ENCODE measurements around the gene VWA2. TPM values are rescaled to one million over a fixed set of nuclear protein-coding genes. Genes with fewer than 3 reads are reported as not detected.

The VWA2 gene
- total RNA-seq, 4 donors from 2014 or later: 2.9 to 5.7 (median 4.9) TPM

DNA sequence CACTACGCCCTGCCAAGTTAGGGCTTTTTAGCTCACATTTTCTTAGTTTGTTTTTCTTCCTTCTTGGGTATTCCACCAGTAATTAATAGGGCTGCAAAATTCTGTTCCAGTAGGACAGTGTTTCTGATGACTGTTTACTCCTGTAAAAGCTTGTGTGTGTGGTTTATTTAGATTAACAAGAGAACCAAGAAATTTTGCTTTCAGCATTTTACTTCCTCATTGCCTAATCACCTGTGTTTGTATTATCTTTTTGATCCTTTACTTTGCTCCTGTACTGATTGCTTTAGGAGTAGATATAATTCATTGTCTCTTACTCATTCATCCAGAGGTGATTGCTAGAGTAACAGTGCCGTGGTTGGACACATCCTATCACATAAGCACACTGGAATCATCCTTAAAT, 32.2 kb upstream of the VWA2 start:
- Histone ChIP-seq H3K27ac (no peak overlapping the region), H3K4me3 (no peak overlapping the region), H3K27me3 (no peaks in the 10 kb centered on the region), H3K4me1 (no peaks in the 10 kb centered on the region), H3K36me3 (no peaks in the 10 kb centered on the region), H3K9me3 (no peaks in the 10 kb centered on the region)
- no peak for DNase-seq
- TF ChIP-seq, protein P1, sequence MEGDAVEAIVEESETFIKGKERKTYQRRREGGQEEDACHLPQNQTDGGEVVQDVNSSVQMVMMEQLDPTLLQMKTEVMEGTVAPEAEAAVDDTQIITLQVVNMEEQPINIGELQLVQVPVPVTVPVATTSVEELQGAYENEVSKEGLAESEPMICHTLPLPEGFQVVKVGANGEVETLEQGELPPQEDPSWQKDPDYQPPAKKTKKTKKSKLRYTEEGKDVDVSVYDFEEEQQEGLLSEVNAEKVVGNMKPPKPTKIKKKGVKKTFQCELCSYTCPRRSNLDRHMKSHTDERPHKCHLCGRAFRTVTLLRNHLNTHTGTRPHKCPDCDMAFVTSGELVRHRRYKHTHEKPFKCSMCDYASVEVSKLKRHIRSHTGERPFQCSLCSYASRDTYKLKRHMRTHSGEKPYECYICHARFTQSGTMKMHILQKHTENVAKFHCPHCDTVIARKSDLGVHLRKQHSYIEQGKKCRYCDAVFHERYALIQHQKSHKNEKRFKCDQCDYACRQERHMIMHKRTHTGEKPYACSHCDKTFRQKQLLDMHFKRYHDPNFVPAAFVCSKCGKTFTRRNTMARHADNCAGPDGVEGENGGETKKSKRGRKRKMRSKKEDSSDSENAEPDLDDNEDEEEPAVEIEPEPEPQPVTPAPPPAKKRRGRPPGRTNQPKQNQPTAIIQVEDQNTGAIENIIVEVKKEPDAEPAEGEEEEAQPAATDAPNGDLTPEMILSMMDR (IDR thresholded peaks at IDR 0.05): no peak
- no peak for TF ChIP-seq POLR2A (IDR thresholded peaks at IDR 0.05)
- intact Hi-C loops (cut with DNase I): no loop called here
- 60 to 67% methylated on average over 2 of the region's 2 CpGs for WGBS, 2 donors

DNA sequence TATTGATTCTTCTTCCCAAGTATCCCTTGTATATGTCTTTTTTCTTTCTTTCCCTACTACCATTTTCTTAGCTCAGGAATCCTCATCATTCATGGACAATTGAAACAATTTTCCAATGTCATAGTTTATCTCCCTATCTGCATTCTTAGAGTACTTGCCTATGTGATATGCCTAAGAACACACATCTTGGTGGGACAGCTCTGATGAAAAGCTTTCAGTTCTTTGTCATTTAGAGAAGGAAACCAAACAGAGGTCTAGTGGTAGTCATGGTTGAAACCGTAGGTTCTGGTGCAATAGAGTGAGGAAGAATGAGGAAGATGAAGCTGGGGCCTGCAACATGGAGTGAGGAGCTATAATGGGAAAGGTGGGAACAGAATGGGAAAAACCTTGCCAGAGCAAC, 31.7 kb upstream of the VWA2 start:
- TF ChIP-seq, protein P1 (IDR thresholded peaks at IDR 0.05): no peak
- TF ChIP-seq POLR2A (IDR thresholded peaks at IDR 0.05): no peak
- Histone ChIP-seq H3K36me3 (no peaks in the 10 kb centered on the region), H3K4me3 (no peak overlapping the region), H3K9me3 (no peaks in the 10 kb centered on the region), H3K4me1 (no peaks in the 10 kb centered on the region), H3K27ac (no peak overlapping the region), H3K27me3 (no peaks in the 10 kb centered on the region)
- intact Hi-C loops (cut with DNase I): no loop called here
- WGBS, 2 donors: 60 to 80% methylated on average over 1 of the region's 1 CpG
- no peak for DNase-seq

DNA sequence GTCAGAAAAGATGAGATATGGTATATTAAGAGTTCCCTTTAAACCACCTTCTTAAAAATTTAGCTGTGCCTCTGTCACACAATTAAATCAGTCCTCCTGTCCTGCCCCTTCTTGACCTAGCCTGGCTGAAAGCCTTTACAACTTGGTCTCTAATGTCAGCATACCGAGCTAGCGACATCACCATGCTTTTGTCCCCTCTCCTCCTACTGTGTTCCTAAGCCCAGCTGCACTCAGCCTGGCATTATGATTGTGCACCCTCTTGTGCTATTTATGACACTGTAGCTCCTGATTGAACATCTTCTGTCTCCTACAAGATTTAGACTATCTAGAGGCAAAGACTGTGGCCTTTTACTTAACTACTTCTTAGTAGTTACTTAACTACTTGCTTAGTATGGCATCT, 30.7 kb upstream of the VWA2 start:
- no peak overlapping the region for H3K27ac ChIP-seq
- DNase-seq: no peak
- TF ChIP-seq, protein P1 (IDR thresholded peaks at IDR 0.05): no peak
- TF ChIP-seq POLR2A (IDR thresholded peaks at IDR 0.05): no peak
- H3K4me3 ChIP-seq: no peak overlapping the region
- H3K4me1 ChIP-seq: no peaks in the 10 kb centered on the region
- H3K27me3 ChIP-seq: no peaks in the 10 kb centered on the region
- H3K36me3 ChIP-seq: no peaks in the 10 kb centered on the region
- intact Hi-C loops (cut with DNase I): no loop called here
- whole genome bisulfite sequencing, 2 donors: 92 to 95% methylated on average over 2 of the region's 2 CpGs
- no peaks in the 10 kb centered on the region for H3K9me3 ChIP-seq

DNA sequence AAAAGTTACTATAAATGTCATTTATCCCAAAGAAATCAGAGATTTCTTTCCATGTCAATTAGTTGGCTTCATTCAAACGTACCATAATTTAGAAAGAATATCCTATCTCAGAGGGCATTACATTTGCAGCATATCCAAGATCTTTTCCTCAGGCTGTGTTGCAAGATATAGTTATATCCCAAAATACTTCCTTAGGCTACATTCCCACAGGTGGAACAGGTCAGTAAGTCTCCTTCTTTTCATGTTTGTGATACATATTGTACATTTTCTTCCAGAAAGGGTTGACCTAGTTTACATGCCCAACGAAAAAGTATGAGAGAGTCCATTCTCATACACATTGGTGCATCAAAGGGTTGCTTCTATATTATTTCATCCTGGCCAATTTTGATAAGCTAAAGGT, 26.9 kb upstream of the VWA2 start:
- H3K4me1 ChIP-seq: no peaks in the 10 kb centered on the region
- H3K27me3 ChIP-seq: no peaks in the 10 kb centered on the region

DNA sequence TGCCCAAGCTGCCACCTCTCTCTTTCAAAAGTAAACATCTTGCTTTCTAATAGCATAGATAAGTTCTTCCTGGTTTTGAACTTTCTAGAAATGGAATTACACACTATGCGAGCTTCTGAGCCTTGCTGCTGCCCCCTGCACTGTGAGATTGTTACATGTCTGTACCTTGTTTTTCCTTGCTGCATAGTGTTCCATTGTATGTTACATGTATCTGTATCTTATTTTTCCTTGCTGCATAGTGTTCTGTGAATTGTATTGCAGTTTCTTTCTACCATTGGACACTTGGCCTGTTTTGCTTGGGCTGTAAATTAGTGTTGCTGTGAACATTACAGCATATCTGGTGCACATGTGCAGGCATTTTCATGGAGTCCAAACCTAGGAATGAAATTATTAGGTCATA, 24.0 kb upstream of the VWA2 start:
- no peaks in the 10 kb centered on the region for H3K4me1 ChIP-seq
- H3K27me3 ChIP-seq: no peaks in the 10 kb centered on the region
- H3K4me3 ChIP-seq: no peak overlapping the region
- DNase-seq: no peak
- intact Hi-C loops (cut with DNase I): no loop called here
- no peak overlapping the region for H3K27ac ChIP-seq
- H3K36me3 ChIP-seq: no peaks in the 10 kb centered on the region
- TF ChIP-seq POLR2A (IDR thresholded peaks at IDR 0.05): no peak
- TF ChIP-seq, protein P1 (IDR thresholded peaks at IDR 0.05): no peak
- H3K9me3 ChIP-seq: no peaks in the 10 kb centered on the region
- 83 to 91% methylated on average over 1 of the region's 1 CpG for WGBS, 2 donors

More for the DNA sequence above, 26.9 kb upstream of the VWA2 start:
- Histone ChIP-seq H3K36me3 (no peaks in the 10 kb centered on the region), H3K4me3 (no peak overlapping the region), H3K9me3 (no peaks in the 10 kb centered on the region), H3K27ac (no peak overlapping the region)
- 68 to 72% methylated on average over 2 of the region's 2 CpGs for WGBS, 2 donors
- no peak for DNase-seq
- intact Hi-C loops (cut with DNase I): no loop called here
- no peak for TF ChIP-seq POLR2A (IDR thresholded peaks at IDR 0.05)
- TF ChIP-seq, protein P1 (IDR thresholded peaks at IDR 0.05): no peak

All from esophagus squamous epithelium (tissue), 5 donors.